Activated CD8-positive, alpha-beta memory T cell treated with anti-CD3 and anti-CD28 coated beads, Interleukin-2, amount 50 U/mL, for 24 hours (primary cell): Measurements from ENCODE around the gene IL20RA.
A peak's percentile ranks its signal among the peaks of the same experiment; 100 is the strongest.

ENCODE experiments used
- DNase-seq: peaks from one replicate; pipeline ENCODE4 v3.0.0-alpha.2; 2020; ENCODE audit errors: extremely low read depth

IL20RA gene

DNA sequence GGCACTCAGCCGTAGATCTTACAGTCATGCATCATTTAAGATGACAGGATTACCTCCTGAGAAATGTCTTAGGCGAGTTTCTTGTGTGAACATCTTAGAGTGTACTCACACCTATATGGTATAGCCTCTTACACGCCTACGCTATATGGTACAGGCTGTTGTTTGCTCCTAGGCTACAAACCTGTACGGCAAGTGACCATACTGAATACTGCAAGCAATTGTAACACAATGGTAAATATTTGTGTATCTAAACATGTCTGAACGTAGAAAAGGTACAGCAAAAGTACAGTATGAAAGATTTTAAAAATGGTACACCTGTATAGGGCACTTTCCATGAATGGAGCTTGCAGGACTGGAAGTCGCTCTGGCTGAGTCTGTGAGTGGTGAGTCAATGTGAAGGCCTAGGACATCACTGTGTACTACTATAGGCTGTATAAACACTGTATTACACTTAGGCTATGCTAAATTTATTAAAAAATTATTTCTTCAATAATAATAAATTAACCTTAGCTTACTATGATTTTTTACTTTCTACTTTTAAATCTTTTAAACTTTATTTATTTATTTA is 541 bp upstream of the IL20RA start:
- no peak for DNase-seq

DNA sequence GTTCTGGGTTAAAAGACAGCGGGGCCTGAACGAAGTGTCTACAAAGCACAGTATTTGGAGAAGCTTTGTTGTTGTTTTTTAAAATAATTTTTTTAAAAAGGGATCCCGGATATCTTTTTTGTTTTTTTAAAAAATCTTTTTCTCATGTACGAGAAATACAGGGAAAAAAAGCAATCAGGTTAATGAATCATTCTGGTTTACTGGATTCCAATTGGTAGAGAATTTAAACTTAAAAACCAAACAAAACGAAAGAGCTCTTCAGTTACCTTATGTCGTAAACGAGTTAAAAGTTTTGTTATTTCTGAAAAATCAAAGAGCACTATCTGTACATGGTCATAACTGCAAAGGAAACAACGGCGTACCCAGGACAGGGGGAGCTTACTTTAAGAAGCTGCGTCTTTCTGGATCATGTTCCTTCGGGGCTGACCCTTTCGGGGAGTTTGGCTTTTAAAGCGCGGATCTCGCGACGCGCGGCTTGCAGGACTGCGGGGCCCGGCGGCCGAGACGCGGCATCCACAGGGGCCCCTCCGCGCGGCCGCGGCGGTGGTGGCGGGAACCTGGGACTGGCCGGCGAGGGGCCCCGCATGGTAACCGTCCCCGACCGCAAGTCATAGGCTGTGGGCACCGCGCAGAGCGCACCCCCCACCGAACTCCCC is 927 bp downstream of the IL20RA start:
- DNase-seq = no peak

DNA sequence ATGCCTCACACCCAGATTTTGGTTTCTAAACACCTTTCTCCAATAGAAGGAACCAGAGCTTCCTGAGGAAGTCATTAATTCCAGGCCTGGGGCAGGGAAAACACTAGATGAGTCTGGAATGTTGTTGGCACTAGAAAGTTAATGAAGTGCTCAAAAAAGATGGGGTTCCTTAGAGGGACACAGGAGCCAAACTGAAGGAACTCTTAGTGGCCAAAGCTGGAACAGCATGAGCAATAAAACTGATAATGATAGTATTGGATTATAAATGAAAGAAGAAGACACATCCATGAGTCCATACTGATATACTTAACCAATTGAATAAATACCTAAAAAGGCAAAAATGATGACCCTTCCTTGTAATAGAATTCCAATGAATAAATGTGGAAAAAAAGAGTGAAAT is 4.4 kb downstream of the IL20RA start:
- no peak for DNase-seq

DNA sequence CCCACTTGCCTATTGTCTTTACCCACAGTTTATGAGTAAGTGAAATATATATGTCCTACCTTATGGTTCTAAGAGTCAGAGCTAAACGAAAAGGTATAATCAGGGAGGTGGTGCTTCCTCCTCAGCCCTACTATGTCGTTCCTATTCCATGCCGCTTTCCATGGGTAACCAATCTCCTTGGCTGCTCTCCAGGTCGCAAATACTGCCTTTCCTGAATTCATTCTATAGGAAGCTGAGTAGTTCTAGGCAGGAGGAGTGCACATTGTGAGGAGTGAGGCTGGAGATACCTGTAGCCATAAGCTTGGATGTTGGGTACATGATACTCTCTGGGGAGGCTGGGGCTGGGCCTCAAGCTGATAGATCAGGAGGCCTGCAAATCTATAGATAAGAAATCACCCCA is 5.8 kb downstream of the IL20RA start:
- DNase-seq = no peak

DNA sequence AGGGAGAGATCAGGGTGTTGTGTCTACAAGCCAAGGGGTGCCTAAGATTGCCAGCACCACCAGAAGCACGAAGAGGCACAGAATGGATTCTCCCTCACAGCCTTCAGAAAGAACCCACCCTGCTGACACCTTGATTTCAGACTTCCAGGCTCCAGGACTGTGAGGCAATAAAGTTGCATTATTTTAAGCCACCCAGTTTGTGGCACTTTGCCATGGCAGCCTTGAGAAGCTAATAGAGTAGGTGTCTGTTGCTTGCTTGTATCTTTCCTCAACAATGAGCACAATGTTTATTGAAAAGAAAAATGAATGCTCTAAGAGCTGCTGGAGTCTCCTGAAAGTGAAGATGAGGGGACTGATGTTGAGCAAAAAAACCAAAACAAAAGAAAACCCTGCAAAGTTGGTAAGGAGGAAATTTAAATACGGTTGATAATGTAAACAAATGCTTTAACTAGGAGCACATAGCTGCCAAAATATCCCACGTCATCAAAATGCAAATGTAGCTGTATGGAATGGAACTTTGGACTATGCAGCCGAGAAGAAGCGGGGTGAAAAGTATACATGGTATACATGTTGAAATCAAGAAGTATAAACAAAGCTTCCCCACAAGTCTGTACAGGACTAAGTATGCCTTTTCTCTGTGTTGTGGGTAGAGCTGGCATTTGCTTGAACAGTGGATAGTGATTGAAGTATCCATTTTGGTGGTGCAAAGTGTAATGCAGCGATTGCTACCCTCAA is 8.0 kb downstream of the IL20RA start:
- DNase-seq = no peak

DNA sequence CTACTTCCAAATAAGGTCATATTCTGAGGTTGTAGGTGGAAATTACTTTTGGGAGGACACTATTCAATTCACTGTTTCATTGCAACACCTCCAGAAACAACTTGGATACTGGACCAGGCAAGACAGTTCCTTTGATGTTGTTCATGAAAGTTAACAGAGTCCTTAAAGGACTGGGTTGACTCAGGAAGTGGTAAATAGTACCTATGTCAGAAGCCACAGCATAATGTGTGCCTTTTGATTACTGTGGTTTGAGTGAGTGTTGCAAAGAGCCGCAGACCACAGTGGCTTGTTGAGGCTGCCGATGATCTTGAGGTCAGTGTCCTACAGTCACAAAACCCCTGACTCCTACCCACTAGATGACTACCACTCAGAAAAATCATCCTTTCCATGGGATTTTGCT is 10.9 kb downstream of the IL20RA start:
- DNase-seq = peak; percentile 44

DNA sequence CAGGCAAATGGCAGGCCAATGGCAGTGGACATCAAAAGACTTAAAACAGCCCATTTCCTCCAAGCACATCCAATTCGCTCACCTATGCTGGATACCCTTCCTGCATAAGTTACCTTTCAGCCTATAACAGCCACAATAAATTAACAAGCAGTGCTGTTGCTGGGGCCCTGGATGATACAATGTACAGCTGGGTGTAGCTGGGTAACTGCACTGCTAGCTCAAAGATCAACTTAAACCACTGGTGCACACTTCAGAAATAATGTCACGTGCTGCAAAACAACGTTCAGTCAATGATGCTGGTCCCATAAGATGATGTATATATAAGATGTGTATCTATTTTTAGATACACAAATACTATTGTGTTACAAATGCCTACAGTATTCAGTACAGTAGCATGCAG is 13.6 kb downstream of the IL20RA start:
- no peak for DNase-seq

DNA sequence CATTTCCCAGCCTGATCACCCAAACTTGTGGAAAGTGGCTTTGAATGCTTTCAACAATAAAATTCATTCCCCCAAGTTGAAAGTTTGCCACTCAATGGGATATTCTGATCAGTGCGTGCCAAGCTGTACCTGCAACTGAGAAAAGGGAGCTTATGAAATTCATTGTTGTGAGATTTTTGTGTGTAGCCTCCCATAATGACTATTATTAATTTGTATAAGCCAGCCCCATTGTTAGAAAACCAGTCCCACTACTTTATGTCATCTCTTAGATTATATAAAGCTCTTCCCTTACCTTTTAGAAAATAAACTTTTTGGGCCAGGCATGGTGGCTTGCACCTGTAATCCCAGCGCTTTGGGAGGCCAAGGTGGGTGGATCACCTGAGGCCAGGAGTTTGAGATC is 15.9 kb downstream of the IL20RA start:
- no peak for DNase-seq

DNA sequence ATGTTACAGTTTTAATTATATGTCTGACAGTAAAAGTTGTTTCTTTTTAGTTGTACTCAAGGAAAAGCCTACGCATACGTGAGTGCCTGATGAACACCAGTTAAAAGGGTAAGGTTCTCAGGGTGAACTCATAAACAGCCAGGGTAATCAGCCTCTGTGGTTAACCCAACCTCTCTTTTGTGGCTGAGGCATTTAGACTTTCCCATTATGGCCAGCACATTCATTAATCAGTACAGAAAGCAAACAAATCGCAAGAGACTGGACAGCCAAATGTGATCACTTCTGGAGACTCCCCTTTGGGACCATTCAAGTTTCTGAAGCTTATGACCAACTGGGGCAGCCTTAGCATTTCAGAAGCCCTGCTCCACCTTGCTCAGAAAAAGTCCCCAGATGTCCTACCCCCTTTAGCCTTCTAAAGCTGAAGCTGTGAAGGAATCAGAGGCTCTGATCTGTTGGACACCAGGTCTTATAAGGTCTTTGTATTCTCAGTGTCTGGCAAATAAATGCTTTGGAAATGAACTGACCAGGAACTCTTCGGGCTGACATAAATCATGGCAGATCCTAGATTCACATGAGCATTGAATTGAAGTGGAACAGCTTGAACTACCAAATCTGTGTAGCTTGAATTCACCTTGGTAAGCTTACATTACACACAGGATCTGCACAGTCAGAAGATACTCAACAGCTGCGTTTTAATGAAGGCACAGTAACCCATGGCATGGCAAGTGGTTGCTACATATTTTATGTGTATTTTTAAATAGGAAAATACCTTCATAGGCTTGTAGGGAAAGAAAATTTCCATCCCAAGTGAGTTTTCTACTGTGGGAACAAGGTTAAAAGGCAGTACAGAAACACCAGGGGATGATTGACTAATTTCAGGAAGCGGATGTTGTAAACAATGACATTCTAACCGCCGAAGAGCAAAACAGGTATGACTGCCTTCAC is 18.7 kb downstream of the IL20RA start:
- DNase-seq = no peak

DNA sequence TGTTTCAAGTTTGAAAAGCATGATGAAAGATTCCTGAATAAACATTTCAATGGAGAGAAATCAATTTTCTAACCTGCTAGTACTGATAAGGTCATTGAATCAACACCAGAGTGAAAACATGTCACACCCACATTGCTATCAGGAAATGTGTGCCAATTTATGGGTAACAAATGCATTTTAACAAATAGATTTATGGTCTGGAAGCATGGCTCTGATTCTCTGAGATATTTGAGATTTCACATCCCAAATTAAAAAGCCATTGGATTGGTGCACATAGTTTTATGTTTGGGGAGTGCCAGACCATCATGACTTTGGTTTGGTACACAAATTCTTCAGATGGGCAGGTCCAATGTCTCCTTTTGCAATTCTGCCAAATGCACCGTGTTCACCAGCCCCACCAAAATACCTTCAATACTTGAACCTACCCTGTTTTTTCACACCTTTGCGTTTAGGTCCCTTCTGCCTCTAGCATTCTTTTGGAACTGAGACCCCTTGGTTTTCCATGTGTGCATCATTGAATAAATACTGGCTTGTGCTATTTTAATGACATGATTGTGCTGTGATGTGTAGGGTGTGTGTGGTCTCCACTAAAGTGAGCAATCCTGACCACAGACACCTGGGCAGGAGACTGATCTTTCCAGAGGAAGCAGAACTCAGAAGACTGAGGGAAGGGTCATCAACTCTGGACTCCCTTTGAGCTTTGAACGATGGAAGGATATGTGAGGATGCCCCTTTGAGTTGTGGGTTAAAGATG is 20.4 kb downstream of the IL20RA start:
- DNase-seq = no peak

DNA sequence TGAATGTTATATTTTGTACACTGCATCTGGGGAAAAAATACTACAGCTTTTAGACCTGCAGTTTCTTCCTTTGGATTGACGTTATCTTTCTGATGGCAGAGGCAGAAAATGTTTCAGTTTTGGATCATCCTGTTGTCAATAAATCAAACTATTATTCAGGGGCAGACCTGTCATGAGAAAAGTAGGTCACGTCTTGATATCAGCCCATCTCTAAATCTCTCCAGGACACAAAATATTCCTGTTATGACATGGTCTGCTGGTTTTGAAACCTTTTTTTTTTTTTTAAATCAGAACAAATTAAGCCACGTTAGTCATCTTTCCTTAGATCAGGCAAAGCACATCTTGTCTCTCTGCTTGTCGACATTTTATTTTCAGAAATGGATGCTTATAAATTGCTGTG is 24.0 kb downstream of the IL20RA start:
- no peak for DNase-seq

DNA sequence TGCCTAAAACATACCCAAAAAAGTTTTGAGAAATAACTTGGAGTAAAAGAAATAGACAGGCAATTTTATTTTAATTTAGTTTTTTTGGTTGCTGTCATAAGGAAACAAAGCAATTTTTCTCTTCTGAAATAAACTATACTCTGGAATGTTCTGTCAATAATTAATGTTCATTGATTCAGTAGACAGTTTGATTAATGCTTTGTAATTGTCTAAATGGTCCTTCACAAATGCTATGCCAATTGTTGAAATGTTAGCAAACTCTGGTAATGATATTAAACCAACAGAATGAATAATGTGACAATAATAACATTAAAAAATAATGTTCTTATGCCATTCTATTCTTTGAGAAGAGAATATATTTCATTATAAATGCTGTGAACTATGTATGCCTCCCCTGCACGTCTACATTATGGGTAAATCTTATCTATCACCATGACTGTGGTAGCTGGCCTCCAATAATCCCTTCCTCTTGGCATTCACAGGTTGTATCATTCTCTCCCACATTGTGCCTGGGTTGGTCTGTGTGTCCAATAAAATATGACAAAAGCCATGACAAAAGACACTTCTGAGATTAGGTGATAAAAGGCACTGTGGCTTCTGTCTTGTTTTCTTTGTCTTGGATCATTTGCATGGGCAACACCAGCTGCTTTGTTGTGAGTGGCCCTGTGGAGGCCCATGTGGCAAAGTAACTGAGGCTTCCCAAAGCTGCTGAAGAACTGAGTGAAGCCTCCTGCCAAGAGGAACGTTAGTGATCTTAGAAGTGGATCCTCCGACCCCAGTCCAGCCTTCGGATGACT is 25.1 kb downstream of the IL20RA start:
- DNase-seq = no peak

DNA sequence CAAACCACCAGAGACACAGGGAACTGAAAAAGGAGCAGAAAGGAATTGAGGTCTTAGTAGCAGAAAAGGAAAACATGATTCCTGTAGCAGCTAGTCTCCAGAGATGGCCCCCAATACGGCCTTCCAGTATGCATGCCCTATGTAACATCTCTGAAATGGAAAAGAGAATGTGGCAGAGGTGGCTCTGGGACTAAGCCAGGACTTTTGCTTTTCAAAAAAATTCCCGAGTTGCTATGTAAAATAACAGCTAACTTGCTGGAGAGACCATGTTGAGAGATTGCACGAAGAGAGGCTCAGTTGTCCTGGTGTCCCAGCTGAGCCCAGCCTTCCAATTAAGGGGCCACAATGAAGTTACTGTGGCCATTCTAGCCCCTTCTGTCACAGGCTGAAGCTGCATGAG is 27.7 kb downstream of the IL20RA start:
- DNase-seq = no peak

DNA sequence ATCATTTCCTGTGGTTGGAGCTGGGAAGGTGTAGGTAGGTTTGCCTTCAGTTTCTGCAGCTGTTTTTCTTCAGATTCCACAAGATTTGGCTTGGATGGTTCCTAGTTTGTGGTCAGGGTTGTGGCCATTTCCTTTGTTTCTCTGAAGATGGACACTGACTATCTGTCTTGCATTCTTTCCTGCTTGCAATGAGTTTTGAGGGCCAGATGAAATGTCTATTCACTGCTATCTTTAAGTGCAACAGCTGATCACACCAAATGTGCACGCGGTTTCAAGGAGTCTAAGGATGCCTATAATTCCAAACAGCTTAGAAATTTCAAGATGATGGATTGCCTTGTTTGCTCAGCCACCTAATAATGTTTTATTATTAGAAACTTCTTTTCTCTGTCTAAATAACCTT is 28.4 kb downstream of the IL20RA start:
- DNase-seq = no peak

DNA sequence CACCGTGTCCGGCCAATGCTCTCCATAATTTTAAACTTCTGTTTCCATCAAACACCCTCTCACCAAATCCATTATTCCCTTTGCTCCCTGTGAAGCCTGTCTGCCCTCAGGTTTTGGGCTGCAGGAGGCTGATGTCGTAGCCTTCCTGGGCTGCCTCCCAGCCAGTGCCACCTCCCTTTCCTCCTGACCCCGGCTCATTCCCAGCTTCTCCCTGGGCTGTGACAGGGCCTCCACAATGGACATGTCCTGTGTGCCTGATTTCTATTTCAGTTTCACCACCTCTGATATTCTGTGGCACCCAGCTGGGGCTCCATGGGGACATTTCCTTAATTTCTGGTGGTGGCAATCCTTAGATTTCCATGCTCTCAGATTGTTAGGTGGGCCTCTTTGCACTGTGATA is 28.8 kb downstream of the IL20RA start:
- no peak for DNase-seq

DNA sequence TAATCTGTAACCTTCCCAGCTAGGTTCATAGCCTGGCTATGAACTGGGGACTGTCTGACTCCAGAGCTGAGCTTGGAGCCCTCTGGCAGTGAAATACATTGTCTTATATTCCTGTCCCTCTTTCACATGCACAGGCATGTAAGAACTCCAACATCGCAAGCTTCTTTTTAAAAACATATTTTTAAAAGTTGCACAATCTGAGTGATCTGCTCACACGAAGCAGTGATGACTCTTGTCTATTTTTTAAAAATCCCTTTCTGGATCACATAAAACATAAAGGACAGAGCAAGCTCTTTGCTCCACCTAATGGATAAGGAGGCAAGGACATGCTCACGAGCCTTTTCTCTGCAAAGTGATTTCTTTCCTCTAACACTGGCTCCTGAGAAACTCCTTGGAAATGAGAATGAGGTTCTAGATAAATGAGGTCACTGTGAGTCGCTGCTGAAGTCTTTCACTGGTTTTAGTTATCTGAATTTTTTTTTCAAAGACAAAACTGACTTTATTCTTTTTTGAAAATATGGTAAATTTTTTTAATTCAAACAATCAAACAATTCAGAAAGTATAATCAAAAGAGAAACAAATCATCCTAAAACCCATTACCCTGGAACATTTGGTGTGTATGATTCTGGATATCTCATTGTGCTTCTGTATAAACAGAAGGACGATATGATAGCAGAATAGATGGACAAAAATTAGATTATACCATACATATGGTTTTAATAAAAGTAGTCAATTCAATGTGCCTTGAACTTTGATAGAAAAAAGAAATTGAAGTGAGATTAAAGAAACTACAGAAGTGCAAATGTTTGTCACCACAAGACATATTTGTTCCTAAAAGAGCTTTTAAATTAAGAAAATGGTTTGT is 30.8 kb downstream of the IL20RA start:
- no peak for DNase-seq

DNA sequence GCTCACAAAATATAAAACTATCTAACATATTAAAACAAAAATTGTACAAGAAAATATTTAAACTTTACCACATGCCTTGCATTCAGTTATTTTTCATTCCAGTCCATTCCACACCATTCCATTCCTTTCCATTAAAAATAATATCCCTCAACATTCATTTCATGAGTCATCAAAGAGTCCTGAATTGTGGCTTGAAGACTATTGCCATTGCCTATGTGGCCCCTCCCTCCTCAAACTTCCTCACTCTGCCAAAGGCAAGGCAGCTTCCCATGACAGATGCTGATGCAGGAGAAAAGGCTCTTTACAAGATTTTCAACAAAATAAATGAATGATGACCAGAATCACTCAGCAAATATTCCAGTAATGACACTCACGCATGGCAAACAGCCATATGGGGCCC is 31.7 kb downstream of the IL20RA start:
- DNase-seq = no peak

DNA sequence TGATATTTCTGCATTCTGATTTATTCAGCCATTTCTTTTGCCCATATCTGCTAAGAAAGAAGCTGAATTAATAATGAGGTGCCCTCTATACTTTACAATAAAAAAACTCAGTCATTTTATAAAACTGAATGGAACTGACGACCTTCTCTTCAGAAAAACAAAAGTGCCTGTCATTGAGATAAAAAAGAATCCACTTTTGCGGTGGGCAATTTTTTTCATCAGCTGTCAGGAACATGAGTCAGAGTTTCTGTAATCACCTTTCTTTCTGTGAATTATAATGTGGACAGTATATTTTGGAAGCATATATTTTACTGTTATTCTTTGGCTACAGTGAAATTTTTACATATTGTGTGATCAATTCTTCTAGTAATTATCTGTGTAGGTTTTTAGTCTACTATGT is 33.4 kb downstream of the IL20RA start:
- DNase-seq = no peak

DNA sequence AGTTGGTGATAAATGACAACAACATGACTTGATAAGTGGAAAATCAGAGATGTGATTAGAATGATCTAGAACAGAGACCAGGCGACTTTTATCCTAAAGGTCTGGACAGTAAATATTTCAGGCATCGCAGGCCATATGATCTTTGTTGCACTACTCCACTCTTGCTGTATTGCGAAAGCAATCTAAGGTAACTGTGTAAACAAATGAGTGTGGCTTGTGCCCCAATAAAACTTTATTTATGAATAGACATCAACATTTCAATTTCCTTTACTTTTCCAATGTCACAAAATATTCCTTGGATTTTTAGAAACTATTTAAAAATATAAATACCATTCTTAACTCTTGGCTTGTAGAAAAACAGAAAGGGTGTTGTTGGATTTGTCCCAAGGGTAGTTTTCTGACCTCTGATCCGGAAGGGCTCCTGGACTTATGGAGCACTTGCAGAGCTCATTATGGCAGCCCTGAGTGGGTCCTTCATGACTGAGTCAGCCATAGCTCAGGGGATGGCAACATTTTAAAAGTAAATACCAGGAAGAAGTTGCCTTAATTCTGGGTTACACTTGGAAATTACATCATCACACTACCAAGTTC is 34.5 kb downstream of the IL20RA start:
- no peak for DNase-seq
